NOMO-1 treated with dmso at 0.1 percent for 144 hours (cell line): ENCODE data around the gene CD2.

Experiments used
- DNase-seq: peaks from one replicate; lab custom pipeline; 2025; ENCODE audit not compliant: unreplicated experiment; lab: John Stamatoyannopoulos, UW

The CD2 gene

GRCh38 chr1:116754198-116754977 is at the start of gene CD2:
TSS of gene CD2 (plus strand) at chr1:116754430. CDS start at chr1:116754493, 63 bp downstream.
- DNase-seq: no peak

GRCh38 chr1:116706123-116706522 is 48.1 kb upstream of the CD2 start:
- DNase-seq: no peak

- DNase-seq: no peak
Measured at GRCh38 chr1:116706841-116707240, 47.4 kb upstream of the CD2 start.

GRCh38 chr1:116708255-116708900 is 45.9 kb upstream of the CD2 start:
- no peak for DNase-seq

- no peak for DNase-seq
Measured at GRCh38 chr1:116709666-116710167, 44.5 kb upstream of the CD2 start.

- no peak for DNase-seq
Measured at GRCh38 chr1:116710420-116711262, 43.6 kb upstream of the CD2 start.

- no peak for DNase-seq
Measured at GRCh38 chr1:116711263-116711840, 42.9 kb upstream of the CD2 start.

GRCh38 chr1:116712510-116712909 is 41.7 kb upstream of the CD2 start:
- DNase-seq: no peak

GRCh38 chr1:116713474-116713873 is 40.8 kb upstream of the CD2 start:
- no peak for DNase-seq

GRCh38 chr1:116716391-116716790 is 37.8 kb upstream of the CD2 start:
- DNase-seq: no peak

- no peak for DNase-seq
Measured at GRCh38 chr1:116717318-116717717, 36.9 kb upstream of the CD2 start.

- DNase-seq: no peak
Measured at GRCh38 chr1:116720364-116721038, 33.7 kb upstream of the CD2 start.

- DNase-seq: no peak
Measured at GRCh38 chr1:116721039-116721405, 33.2 kb upstream of the CD2 start.

GRCh38 chr1:116721451-116722007 is 32.7 kb upstream of the CD2 start:
- DNase-seq: no peak

GRCh38 chr1:116722016-116722838 is 32.0 kb upstream of the CD2 start:
- DNase-seq: no peak

GRCh38 chr1:116724765-116725375 is 29.4 kb upstream of the CD2 start:
- DNase-seq: peak; percentile 36

- no peak for DNase-seq
Measured at GRCh38 chr1:116725798-116726197, 28.4 kb upstream of the CD2 start.

GRCh38 chr1:116726872-116727820 is 27.1 kb upstream of the CD2 start:
- DNase-seq: no peak
